ENCODE measurements around the gene BAIAP2L2. TPM values are rescaled to one million over a fixed set of nuclear protein-coding genes. Genes with fewer than 3 reads are reported as not detected.

BAIAP2L2 gene
- total RNA-seq, 1 donor from 2014 or later = 0.54 TPM

DNA sequence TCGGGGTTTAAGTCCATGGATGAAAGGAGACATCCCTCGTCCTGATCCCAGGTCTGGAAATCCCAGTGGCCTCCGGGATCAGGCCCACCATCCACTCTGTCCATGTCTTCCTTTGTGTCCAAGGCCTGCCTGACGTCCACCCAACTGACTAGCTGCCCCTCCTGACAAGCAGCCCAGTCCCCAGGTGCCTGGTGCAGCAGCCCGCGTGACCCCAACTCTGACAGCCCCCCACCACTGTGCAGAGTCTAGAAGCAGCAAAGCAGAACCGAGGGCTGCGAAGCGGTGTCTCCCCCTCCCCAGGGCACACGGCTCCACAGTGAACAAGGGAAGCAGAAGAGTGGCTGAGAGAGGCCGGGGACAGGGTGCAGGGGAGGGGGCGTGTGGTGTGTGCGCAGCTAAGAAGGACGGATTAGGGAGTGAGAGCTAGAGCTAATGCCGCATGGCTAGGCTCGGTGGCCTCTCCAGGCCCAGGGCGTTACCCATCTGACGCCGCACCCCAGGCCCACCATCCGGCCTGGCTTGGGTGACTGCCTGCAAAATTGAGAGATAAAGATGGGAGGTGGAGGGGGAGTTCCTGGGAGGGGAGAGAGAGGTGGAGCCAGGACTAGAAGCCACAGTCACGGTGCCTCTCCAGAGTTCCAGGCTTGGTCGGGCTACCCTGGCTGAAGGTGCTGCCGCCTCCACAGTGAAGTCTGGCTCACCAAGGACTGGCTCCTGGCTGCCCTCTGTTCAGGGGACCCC is 16.6 kb upstream of the BAIAP2L2 start:
- H3K27me3 Mint-ChIP-seq (ENCODE audit: low read depth, unreplicated experiment) = peaks cover 11% of the 10 kb centered on the region
- FAIRE-seq (no peak), DNase-seq (ENCODE audit: low read depth) (no peak)
- no peak overlapping the region for H3K9ac ChIP-seq (ENCODE audit: low read length)
- no peak overlapping the region for H3K27ac ChIP-seq (ENCODE audit: low read depth, low read length)
- H3K36me3 Mint-ChIP-seq (ENCODE audit: low read depth, unreplicated experiment) = peaks cover 3% of the 10 kb centered on the region
- no peaks in the 10 kb centered on the region for H3K36me3 ChIP-seq (ENCODE audit: insufficient read depth, low read length)
- no peak overlapping the region for H3K4me3 ChIP-seq (ENCODE audit: insufficient read depth, low read depth, low read length)
- H3K4me2 ChIP-seq (ENCODE audit: low read length) = no peak overlapping the region
- peaks cover 3% of the 10 kb centered on the region for H3K4me1 Mint-ChIP-seq (ENCODE audit: low read depth, unreplicated experiment)
- H3K4me1 ChIP-seq (ENCODE audit: insufficient read depth, low read length) = no peaks in the 10 kb centered on the region
- no peaks in the 10 kb centered on the region for H4K20me1 ChIP-seq (ENCODE audit: insufficient read depth, low read length)
- TF ChIP-seq, protein P1, sequence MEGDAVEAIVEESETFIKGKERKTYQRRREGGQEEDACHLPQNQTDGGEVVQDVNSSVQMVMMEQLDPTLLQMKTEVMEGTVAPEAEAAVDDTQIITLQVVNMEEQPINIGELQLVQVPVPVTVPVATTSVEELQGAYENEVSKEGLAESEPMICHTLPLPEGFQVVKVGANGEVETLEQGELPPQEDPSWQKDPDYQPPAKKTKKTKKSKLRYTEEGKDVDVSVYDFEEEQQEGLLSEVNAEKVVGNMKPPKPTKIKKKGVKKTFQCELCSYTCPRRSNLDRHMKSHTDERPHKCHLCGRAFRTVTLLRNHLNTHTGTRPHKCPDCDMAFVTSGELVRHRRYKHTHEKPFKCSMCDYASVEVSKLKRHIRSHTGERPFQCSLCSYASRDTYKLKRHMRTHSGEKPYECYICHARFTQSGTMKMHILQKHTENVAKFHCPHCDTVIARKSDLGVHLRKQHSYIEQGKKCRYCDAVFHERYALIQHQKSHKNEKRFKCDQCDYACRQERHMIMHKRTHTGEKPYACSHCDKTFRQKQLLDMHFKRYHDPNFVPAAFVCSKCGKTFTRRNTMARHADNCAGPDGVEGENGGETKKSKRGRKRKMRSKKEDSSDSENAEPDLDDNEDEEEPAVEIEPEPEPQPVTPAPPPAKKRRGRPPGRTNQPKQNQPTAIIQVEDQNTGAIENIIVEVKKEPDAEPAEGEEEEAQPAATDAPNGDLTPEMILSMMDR (IDR thresholded peaks at IDR 0.05; ENCODE audit: insufficient read depth, low read depth, low read length) = no peak
- TF ChIP-seq EZH2 (IDR thresholded peaks at IDR 0.05; ENCODE audit: insufficient read depth, low read length) = no peak
- H3K79me2 ChIP-seq (ENCODE audit: insufficient read depth, low read length) = no peaks in the 10 kb centered on the region
- no peak overlapping the region for H3K4me3 Mint-ChIP-seq (ENCODE audit: unreplicated experiment)
- H3K27me3 ChIP-seq (ENCODE audit: insufficient read depth, low read length) = no peaks in the 10 kb centered on the region
- H3K9me3 ChIP-seq (ENCODE audit: insufficient read depth, low read depth, low read length) = no peaks in the 10 kb centered on the region
- H2AFZ ChIP-seq (ENCODE audit: low read depth, low read length) = no peak overlapping the region
- H3K9me3 Mint-ChIP-seq (ENCODE audit: unreplicated experiment) = no peaks in the 10 kb centered on the region
- no peak overlapping the region for H3K27ac Mint-ChIP-seq (ENCODE audit: unreplicated experiment)

DNA sequence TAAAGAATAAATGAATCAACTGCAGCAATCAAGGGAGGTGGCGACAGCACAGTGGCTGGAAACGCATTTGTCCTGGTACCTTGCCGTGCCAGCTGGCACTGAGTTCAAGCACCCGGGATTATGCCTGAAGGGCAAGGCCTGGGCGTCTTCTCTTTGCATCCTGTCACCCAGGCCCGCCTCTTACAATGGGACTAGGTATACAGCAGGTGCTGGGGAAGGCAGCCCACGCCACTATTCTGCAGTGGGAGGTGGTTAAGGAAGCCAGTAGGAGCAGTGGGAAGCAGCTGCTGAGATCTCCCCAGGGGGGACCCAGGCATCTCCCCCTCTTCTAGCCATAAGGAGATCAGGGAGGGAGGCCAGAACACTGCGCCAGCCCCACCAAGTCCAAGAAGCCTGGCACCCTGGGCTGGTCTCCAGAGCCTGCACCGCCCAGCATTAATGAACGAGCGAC is 15.3 kb upstream of the BAIAP2L2 start:
- no peak overlapping the region for H3K4me2 ChIP-seq (ENCODE audit: low read length)
- no peak overlapping the region for H3K27ac Mint-ChIP-seq (ENCODE audit: unreplicated experiment)
- peaks cover 13% of the 10 kb centered on the region for H3K27me3 Mint-ChIP-seq (ENCODE audit: low read depth, unreplicated experiment)
- no peak overlapping the region for H2AFZ ChIP-seq (ENCODE audit: low read depth, low read length)
- no peak overlapping the region for H3K4me3 ChIP-seq (ENCODE audit: insufficient read depth, low read depth, low read length)
- peaks cover 2% of the 10 kb centered on the region for H3K36me3 Mint-ChIP-seq (ENCODE audit: low read depth, unreplicated experiment)
- no peaks in the 10 kb centered on the region for H4K20me1 ChIP-seq (ENCODE audit: insufficient read depth, low read length)
- TF ChIP-seq EZH2 (IDR thresholded peaks at IDR 0.05; ENCODE audit: insufficient read depth, low read length) = no peak
- TF ChIP-seq, protein P1 (IDR thresholded peaks at IDR 0.05; ENCODE audit: insufficient read depth, low read depth, low read length) = no peak
- H3K9me3 Mint-ChIP-seq (ENCODE audit: unreplicated experiment) = no peaks in the 10 kb centered on the region
- DNase-seq (ENCODE audit: low read depth) = no peak
- H3K9me3 ChIP-seq (ENCODE audit: insufficient read depth, low read depth, low read length) = no peaks in the 10 kb centered on the region
- no peak overlapping the region for H3K27ac ChIP-seq (ENCODE audit: low read depth, low read length)
- peaks cover 3% of the 10 kb centered on the region for H3K4me1 Mint-ChIP-seq (ENCODE audit: low read depth, unreplicated experiment)
- H3K4me3 Mint-ChIP-seq (ENCODE audit: unreplicated experiment) = no peak overlapping the region
- H3K4me1 ChIP-seq (ENCODE audit: insufficient read depth, low read length) = no peaks in the 10 kb centered on the region
- H3K79me2 ChIP-seq (ENCODE audit: insufficient read depth, low read length) = no peaks in the 10 kb centered on the region
- no peak for FAIRE-seq
- no peaks in the 10 kb centered on the region for H3K27me3 ChIP-seq (ENCODE audit: insufficient read depth, low read length)
- no peaks in the 10 kb centered on the region for H3K36me3 ChIP-seq (ENCODE audit: insufficient read depth, low read length)
- no peak overlapping the region for H3K9ac ChIP-seq (ENCODE audit: low read length)

DNA sequence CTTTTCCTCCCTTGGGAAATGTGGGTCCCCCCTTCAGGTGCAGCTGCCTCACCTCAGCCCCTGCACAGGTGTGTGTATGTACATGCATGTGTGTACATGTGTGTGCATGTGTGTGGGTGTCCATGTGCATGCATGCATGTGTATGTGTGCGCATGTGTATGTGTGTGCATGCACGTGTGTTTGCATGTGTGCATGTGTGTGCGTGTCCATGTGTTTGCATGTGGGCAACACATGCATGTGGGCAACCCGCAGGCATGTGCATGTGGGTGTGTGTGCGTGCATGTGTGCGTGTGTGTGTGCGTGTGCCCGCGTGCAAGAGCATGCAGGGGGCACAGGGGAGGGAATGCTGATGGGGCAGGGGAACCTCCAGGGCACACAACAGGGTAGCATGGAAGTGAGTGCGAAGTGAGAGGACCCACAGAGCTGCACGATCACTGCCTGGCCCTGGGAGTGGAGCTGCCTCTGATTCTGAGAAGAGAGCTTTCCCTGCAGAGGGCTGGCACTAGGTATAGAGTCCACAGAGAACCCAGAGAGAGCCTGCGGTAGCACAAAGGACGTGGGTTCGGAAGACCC is 14.6 kb upstream of the BAIAP2L2 start:
- Histone ChIP-seq H3K4me2 (ENCODE audit: low read length) (no peak overlapping the region), H3K9ac (ENCODE audit: low read length) (no peak overlapping the region), H4K20me1 (ENCODE audit: insufficient read depth, low read length) (no peaks in the 10 kb centered on the region), H2AFZ (ENCODE audit: low read depth, low read length) (no peak overlapping the region), H3K36me3 (ENCODE audit: insufficient read depth, low read length) (no peaks in the 10 kb centered on the region), H3K27ac (ENCODE audit: low read depth, low read length) (no peak overlapping the region), H3K27me3 (ENCODE audit: insufficient read depth, low read length) (no peaks in the 10 kb centered on the region), H3K79me2 (ENCODE audit: insufficient read depth, low read length) (no peaks in the 10 kb centered on the region), H3K4me3 (ENCODE audit: insufficient read depth, low read depth, low read length) (no peak overlapping the region), H3K4me1 (ENCODE audit: insufficient read depth, low read length) (no peaks in the 10 kb centered on the region), H3K9me3 (ENCODE audit: insufficient read depth, low read depth, low read length) (no peaks in the 10 kb centered on the region)
- TF ChIP-seq, protein P1 (IDR thresholded peaks at IDR 0.05; ENCODE audit: insufficient read depth, low read depth, low read length) = no peak
- no peak for TF ChIP-seq EZH2 (IDR thresholded peaks at IDR 0.05; ENCODE audit: insufficient read depth, low read length)
- Mint-ChIP-seq H3K4me3 (ENCODE audit: unreplicated experiment) (no peak overlapping the region), H3K9me3 (ENCODE audit: unreplicated experiment) (no peaks in the 10 kb centered on the region), H3K36me3 (ENCODE audit: low read depth, unreplicated experiment) (peaks cover 2% of the 10 kb centered on the region), H3K27ac (ENCODE audit: unreplicated experiment) (no peak overlapping the region), H3K4me1 (ENCODE audit: low read depth, unreplicated experiment) (peaks cover 3% of the 10 kb centered on the region), H3K27me3 (ENCODE audit: low read depth, unreplicated experiment) (peaks cover 13% of the 10 kb centered on the region)
- no peak for FAIRE-seq
- DNase-seq (ENCODE audit: low read depth) = no peak

Data from astrocyte (in vitro differentiated cells and primary cell).